ENCODE results near the gene ALDH9A1. TPM values are rescaled to one million over a fixed set of nuclear protein-coding genes. Genes with fewer than 3 reads are reported as not detected.

Gene ALDH9A1
- total and polyA plus RNA-seq, 2 of the 8 experiments (the other 6 are each of a cell fraction or from before 2014, with no cell fraction given): 57.6 to 63.8 TPM

DNA sequence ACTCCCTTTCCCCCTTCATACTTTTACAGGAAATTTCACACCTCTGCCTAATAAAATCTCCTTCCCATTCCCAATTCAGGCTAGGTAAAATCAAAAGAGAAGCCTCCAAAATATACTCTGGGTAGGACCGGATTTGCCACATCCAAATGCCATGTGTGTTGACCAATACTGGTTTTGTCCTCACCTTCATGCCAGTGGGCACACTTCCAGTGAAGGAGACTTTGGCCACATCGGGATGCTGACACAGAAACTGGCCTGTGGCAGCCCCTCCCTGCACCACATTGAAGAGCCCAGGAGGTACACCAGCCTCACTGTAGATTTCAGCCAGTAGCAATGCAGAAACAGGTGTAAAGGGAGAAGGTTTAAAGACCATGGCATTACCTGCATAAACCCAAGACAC, 18.1 kb downstream of the ALDH9A1 start (continued):
- no peak for TF ChIP-seq KDM5A (IDR thresholded peaks at IDR 0.05; ENCODE audit: low read length)
- no peak for TF ChIP-seq CTBP2 (IDR thresholded peaks at IDR 0.05; ENCODE audit: borderline replicate concordance, insufficient read depth, insufficient read length, low read length)
- TF ChIP-seq EZH2 (IDR thresholded peaks at IDR 0.05; ENCODE audit: low read depth, low read length, severe bottlenecking): no peak

Data from H1 (cell line).